Peyer's patch (tissue), 4 donors: ENCODE results near the gene ENOX2.

Source experiments
- POLR2A ChIP-seq, 2 donors: fragments of 450-650 bp; IDR thresholded peaks; one replicate each; pipeline ENCODE4 v1.5.1; 2017; ENCODE audit warnings: antibody characterized with exemption in 2 of 2, mild to moderate bottlenecking in 2 of 2, moderate library complexity in 2 of 2
- TF ChIP-seq, protein P1 (sequence below), 6 experiments: fragments of 450-650 bp in 4 of 6; fragments of 200-600 bp in 2 of 6; sonication (generic) in 1 of 6; IDR thresholded peaks; one replicate each; pipeline ENCODE4 v1.5.1; 2017 to 2019; ENCODE audit warnings: antibody characterized with exemption in 6 of 6, mild to moderate bottlenecking in 3 of 6, moderate library complexity in 1 of 6

GRCh38 chrX:130746077-130746476 is 156.9 kb downstream of the ENOX2 start:
- TF ChIP-seq, protein P1, sequence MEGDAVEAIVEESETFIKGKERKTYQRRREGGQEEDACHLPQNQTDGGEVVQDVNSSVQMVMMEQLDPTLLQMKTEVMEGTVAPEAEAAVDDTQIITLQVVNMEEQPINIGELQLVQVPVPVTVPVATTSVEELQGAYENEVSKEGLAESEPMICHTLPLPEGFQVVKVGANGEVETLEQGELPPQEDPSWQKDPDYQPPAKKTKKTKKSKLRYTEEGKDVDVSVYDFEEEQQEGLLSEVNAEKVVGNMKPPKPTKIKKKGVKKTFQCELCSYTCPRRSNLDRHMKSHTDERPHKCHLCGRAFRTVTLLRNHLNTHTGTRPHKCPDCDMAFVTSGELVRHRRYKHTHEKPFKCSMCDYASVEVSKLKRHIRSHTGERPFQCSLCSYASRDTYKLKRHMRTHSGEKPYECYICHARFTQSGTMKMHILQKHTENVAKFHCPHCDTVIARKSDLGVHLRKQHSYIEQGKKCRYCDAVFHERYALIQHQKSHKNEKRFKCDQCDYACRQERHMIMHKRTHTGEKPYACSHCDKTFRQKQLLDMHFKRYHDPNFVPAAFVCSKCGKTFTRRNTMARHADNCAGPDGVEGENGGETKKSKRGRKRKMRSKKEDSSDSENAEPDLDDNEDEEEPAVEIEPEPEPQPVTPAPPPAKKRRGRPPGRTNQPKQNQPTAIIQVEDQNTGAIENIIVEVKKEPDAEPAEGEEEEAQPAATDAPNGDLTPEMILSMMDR (IDR thresholded peaks at IDR 0.05): no peak
- TF ChIP-seq POLR2A (IDR thresholded peaks at IDR 0.05): no peak
